Sciatic nerve (tissue), 2 donors: ENCODE results near the gene UBN1. TPM values are rescaled to one million over a fixed set of nuclear protein-coding genes. Genes with fewer than 3 reads are reported as not detected.
A peak's percentile ranks its signal among the peaks of the same experiment; 100 is the strongest.
"Not testable (repeated sequence)": the region's sequence is repeated elsewhere in the genome, so short reads cannot be mapped to it uniquely, and the experiment has no call there.

Source experiments
- ATAC-seq: fragments of 200-7000 bp; cut with Tn5 transposase; one replicate; pipeline ENCODE4 v1.9.1; 2020; ENCODE audit warnings: mild to moderate bottlenecking, moderate library complexity
- DNase-seq: peaks from one replicate; pipeline ENCODE4 v3.0.0-alpha.2; 2020; ENCODE audit warnings: low spot score
- intact Hi-C: fragments of 100-400 bp; cut with DNase I; formaldehyde crosslinking; loops from one replicate; pipeline ENCODE4 v1.14.2; 2022
- total RNA-seq: library from RNA; stranded (reverse); fragmentation: NEBNext Ultra II Directional; extraction: Animal tissue kit (Norgen Biotek cat#: 25700); gene quantifications from one replicate; pipeline ENCODE4 v1.2.1, GENCODE V29; 2021
- donor health status: DM: no; HTN: no; CAD: no.
- donor health status: DM: no; HTN: no; CAD: no.

The UBN1 gene
- total RNA-seq, 1 donor from 2014 or later = 28.3 TPM

DNA sequence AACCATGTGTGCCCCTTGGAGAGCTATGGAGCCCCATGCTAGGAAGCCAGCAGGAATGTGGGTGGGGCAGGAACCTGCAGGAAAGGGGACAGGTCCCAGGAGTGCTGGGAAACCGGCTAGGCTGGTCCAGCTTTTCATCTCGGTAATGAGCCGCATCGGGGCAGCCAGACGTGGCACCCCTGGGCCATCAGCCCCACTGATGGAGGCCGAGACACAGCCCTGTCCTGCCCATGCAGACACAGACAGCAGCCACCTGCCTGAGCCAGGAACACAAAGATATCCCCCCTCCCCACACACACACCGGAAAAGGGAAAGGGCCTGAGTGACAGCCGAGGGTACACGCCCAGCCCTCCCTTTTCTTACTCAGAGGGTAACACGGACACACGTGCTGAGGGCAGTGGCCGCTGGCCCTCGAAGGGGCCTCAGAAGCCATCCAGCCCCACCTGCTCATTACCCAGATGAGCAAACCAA is 71.5 kb downstream of the UBN1 start:
- no peak for ATAC-seq
- intact Hi-C loops = no loop called here
- DNase-seq = no peak

DNA sequence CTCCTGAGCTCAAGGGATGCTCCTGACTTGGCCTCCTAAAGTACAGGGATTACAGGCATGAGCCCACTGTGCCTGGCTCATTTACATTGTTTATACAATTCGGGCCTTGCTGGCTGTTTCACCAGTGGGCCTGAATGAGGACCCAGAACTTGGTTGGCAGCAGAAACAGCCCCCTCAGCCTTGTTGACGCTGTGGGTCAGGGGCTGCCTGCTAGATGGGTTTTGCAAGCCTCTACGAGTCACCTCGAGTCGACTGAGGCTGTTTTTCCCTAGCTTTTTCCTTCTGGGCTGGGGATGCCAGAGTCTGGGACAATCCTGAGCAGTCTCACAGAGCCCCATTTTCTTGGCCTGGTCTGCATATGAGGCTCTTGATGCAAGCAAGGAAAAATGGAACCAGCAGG is 73.5 kb downstream of the UBN1 start:
- DNase-seq (no peak), ATAC-seq (no peak)
- intact Hi-C loops = no loop called here

DNA sequence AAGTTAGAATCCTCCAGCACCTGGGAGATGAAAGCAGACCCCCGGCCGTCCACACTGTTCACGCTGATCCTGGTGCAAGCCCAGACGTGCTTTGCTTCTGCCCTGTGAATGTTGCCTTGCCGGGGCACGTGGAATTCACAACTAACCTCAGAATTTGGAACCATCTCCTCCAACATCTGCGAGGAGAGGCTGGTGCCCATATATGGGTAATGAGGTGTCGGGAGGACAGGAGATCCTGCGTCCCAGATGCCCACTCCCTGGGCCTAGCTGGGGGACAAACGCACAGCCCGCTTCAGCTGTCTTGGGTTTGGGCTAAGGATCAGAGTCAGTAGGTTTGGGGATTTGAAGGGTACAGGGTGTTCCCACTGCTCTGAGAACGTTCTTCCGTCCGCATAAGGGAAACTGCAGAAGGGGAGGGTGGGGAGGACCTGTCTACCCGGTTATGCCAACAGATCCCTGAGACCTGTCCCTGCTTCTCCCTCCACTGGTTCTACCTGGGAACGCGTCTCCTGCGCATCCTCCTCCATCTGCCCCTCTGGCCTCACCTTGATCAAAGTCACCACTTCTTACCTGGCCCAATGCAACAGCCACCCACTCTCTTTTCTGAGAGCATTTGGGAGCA is 75.6 kb downstream of the UBN1 start:
- ATAC-seq (peak; percentile 41), DNase-seq (no peak)
- intact Hi-C loops = no loop called here

DNA sequence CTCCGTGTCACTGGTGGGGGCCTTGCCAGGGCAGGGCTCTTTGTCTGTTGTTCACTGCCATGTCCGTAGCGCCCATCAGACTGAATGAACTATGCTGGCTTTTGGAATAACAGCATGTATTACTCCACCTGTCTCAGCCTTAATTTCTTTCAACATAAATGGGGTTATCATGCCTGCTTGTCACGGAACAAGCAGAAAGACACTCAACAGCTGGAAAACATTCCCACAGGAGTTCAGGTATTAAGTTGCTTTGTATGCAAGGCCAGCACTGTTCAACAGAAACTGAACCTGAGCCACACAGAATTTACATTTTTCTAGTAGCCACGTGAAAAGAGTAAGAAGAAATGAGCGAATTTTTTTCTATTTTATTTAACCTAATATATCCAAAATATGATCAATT is 76.6 kb downstream of the UBN1 start:
- ATAC-seq = no peak
- intact Hi-C loops = no loop called here

DNA sequence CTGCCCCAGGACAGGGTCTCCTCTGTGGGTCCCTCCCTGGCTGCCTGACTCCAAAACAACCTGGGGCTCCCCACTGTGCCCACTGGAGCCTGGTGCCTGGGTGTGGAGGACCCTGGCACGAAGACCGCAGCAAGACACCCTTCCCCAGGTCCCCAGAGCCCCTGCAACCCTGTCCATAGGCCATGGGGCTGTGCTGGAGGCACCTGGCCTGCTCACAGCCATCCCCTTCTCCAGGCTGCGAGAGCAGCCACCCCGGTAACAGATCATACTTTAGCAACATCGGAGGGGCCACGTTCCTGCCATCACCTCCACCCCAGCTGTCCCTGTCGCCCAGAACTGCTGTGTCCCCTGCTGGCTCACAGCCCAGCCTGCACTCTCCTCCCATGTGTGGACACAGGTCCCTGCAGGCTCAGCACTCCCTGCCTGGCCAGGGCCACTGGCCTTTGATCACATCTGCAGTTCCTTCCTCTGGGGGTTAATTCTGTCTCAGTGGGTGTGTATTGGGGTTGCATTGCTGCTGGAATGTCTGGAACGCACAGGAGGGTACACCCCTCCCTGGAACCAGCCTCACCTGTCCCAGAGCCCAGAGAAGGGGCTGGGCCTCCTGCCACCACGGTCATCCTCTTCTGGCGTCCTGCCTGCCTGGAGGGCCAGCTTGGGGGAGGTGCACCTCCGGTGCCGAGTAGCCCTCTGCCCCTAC is 77.5 kb downstream of the UBN1 start:
- no peak for ATAC-seq

More for the DNA sequence above, 76.6 kb downstream of the UBN1 start:
- DNase-seq = no peak

DNA sequence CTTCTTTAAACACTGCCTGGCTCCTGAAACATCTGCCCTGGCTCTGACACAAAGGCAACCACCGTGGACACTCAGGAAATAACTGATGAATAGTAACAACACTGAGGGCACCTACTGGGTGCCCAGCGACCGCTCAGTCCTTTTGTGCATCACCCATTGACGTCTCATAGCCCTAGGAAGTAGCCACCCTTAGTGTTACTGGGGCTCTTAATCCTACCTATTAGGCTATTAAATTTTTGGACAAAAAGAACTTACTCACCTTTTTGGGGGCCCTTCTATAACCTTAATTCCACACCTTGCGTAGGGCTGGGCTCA is 78.0 kb downstream of the UBN1 start:
- intact Hi-C loops = no loop called here
- no peak for DNase-seq
- ATAC-seq = no peak

More for the DNA sequence above, 77.5 kb downstream of the UBN1 start:
- intact Hi-C loops = no loop called here
- DNase-seq = no peak

DNA sequence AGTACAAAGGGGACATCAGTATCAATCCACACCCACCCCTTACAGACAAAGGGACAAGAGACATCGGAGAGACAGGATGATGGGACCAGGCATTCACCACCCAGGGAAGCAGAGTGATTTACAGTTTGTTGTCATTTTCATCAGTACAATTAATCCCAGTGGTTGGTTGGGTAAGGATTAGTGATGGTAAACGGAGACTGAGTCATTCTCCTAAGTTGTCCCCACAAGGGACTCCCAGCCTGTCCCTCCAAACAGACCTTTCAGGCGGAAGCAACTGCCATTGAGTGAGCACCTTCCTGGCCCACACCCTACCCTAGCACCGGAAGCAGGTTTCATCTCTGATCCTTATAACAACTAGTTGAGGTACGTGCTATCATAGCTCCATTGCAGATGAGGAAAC is 78.5 kb downstream of the UBN1 start:
- ATAC-seq (no peak), DNase-seq (no peak)
- intact Hi-C loops = no loop called here

DNA sequence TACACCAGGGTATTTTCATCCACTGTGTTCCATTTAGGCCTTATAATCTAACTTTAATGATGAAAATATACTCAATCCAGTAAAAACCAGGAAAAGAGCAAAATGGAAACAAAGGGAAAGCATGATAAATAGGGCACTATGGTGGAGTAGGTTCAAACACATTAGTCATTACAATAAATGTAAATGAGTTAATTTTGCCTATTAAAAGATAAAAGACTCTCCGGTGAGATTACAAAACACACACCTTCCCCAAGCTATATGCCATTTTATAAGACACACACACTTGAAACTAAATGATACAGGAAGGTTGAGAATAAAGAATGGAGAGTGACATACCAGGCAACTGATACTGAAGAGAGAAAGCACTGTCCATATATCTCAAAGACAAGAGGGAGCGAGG is 79.6 kb downstream of the UBN1 start:
- ATAC-seq (no peak), DNase-seq (no peak)
- intact Hi-C loops = no loop called here

DNA sequence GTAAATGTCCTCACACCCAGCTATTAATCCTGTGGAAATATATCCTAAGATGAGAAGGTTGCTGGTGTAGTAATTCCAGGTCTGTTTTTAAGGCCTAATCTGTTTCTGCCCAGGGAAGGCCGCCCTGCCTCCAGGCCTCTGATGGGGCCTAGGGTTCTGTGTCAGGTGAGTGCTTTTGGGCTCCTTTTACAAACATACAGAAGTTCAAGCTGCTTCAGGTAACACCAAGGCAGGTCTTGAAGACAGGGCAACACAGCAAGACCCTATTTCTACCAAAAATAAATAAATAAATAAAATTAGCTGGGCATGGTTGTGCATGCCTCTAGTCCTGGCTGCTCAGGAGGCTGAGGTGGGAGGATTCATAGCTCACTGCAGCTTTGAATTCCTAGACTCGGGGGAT is 80.4 kb downstream of the UBN1 start:
- intact Hi-C loops = no loop called here
- no peak for DNase-seq
- ATAC-seq = no peak

DNA sequence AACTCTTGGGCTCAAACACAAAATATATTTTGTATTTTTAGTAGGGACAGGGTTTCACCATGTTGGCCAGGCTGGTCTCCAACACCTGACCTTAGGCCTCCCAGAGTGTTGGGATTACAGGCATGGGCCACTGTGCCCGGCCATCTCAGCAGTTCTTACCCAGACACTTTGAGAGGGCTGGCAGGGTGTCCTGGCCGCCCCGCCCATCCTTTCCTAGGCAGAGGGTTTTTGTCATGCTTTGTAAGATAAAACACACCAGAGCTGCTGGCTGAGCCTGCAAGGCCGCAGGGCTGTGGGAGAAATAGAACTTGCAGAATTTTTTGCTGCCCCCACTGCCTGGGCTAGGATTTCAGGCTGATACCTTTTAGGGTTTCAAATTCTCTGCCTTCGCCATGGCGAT is 80.9 kb downstream of the UBN1 start:
- intact Hi-C loops = no loop called here
- DNase-seq (no peak), ATAC-seq (no peak)

DNA sequence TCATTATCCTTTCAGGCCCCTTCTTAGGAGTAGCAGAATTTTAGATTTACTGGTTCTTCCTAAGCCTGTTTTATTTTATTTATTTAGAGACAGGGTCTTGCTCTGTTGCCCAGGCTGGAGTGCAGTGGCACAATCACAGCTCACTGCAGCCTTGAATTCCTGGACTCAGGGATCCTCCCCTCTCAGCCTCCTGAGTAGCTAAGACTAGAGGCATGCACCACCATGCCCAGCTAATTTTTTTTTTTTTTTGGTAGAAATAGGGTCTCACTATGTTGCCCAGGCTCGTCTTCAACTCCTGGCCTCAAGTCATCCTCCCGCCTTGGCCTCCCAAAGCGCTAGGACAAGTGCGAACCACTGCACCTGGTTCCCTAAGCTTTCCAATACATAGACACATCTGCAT is 82.3 kb downstream of the UBN1 start:
- intact Hi-C loops, DNase-seq, ATAC-seq: not testable (repeated sequence)

DNA sequence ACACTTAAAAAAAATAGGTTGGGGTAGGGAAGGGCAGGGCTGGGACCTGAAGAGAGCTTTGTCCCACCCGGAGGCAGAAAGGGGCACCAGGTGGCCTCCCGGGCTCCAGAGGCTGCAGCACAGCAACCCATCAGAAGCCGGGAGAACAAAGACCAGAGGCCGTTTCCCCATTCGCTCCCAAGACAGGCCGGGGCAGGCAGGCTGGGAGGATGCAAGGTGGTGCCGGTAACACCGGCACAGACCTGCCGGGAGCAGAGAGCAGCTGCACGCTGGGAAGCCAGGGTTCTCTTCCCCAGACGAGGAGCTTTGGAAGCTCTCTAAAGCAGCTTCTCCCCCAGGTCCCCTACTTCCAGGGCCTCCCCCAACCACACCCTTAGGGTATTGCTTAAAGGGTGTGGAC is 84.1 kb downstream of the UBN1 start:
- DNase-seq (no peak), ATAC-seq (no peak)
- intact Hi-C loops = no loop called here

Other genes with a start within 250 kb of the UBN1 start
- gene UBALD1, start 232.6 kb upstream of the UBN1 start, total RNA-seq = 30.8 TPM
- 75.3 TPM for gene MGRN1, start 222.7 kb upstream of the UBN1 start, total RNA-seq
- 21.3 TPM for gene NUDT16L1, start 153.9 kb upstream of the UBN1 start, total RNA-seq
- 34.4 TPM for gene ANKS3, start 113.2 kb upstream of the UBN1 start, total RNA-seq
- 0.31 TPM for gene DNAAF8, start 112.9 kb upstream of the UBN1 start, total RNA-seq
- 21.5 TPM for gene ZNF500, start 80.3 kb upstream of the UBN1 start, total RNA-seq
- not detected for gene SEPTIN12, start 59.1 kb upstream of the UBN1 start, total RNA-seq
- not detected for gene SMIM22, start 52.1 kb upstream of the UBN1 start, total RNA-seq
- gene ROGDI, start 44.8 kb upstream of the UBN1 start, total RNA-seq = 19.7 TPM
- 69.9 TPM for gene GLYR1, start 193 bp upstream of the UBN1 start, total RNA-seq
- gene PPL, start 89.7 kb downstream of the UBN1 start, total RNA-seq = 85.1 TPM
- gene SEC14L5, start 110.8 kb downstream of the UBN1 start, total RNA-seq = 43.1 TPM
- gene NAGPA, start 186.5 kb downstream of the UBN1 start, total RNA-seq = 11.5 TPM
- 44.3 TPM for gene C16orf89, start 218.5 kb downstream of the UBN1 start, total RNA-seq
- 15.8 TPM for gene ALG1, start 224.4 kb downstream of the UBN1 start, total RNA-seq